Middle frontal gyrus (tissue), 1 donor: ENCODE data around the gene CCR8.
"Not testable (repeated sequence)": the region's sequence is repeated elsewhere in the genome, so short reads cannot be mapped to it uniquely, and the experiment has no call there.

ENCODE experiments used
- DNase-seq: peaks from one replicate; pipeline ENCODE4 v3.0.0-alpha.2; 2015; ENCODE audit warnings: low spot score; ENCODE audit errors: extremely low spot score

CCR8 gene

DNA sequence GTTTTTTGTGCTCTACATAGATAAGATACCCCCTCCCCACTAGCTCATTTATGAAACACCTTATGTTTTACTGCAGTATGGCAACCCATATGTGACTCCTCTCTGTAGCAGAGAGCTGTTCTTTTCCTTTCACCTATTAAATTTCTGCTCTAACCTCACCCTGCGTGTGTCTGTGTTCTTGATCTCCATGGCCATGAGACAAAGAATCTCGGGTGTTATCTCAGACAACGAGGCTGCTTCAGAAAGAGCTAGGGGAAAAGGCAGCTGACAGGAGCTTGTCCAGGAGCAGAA lies 18.0 kb downstream of the CCR8 start:
- no peak for DNase-seq

DNA sequence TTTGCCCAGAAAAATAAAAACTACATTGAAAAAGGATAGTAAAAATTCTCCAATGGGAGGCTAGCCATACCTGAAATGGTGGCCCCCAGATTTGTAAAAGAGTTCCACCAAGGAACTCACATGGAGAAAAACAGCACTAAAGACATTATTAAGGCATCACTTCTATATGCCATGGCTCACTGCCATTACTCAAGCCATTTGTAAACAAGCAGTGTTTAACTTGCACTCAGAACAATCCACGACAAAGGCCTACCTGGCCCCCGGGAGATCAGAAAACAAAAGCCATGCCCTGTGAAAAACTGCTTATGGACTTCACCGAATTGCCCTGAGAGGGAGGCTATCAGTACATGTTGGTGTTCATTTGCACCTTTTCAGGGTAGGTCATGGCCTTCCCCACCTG lies 19.6 kb downstream of the CCR8 start:
- no peak for DNase-seq

DNA sequence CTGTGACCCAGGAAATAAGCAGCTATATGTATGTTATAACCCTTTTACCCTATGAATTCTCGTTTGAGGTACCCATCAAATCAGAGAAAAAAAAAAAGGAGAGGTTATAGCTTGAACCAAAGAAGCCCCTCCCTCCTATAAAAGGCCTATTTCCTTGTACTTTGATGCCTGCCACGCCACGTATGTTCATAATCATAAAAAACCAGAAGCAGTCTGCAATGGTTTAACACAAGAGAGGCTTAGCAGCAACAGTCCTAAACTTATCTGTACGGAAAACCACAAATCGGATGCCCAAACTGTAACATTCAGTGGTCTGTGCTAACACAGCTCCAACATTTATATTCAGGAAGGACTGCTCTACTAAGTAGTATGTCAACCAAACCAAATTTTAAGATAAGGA lies 21.2 kb downstream of the CCR8 start:
- DNase-seq: no peak

DNA sequence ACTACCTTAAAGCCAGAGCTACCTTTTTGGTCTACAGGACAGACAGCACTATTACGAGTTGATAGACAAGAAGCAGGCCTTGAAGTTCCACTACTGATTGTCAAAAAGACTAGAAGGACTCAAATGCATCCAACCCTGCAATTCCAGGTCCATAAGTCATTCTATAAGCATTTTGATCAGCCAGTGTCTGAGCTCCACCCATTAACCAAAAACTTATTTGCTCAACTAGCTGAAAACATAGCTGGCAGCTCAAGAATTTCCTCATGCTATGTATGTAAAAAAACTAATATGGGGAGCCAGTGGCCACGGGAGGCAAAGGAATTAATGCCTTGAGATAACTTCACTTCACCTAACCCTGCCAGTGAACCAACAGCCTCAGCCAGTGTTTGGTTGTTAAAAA lies 21.6 kb downstream of the CCR8 start:
- DNase-seq: not testable (repeated sequence)

DNA sequence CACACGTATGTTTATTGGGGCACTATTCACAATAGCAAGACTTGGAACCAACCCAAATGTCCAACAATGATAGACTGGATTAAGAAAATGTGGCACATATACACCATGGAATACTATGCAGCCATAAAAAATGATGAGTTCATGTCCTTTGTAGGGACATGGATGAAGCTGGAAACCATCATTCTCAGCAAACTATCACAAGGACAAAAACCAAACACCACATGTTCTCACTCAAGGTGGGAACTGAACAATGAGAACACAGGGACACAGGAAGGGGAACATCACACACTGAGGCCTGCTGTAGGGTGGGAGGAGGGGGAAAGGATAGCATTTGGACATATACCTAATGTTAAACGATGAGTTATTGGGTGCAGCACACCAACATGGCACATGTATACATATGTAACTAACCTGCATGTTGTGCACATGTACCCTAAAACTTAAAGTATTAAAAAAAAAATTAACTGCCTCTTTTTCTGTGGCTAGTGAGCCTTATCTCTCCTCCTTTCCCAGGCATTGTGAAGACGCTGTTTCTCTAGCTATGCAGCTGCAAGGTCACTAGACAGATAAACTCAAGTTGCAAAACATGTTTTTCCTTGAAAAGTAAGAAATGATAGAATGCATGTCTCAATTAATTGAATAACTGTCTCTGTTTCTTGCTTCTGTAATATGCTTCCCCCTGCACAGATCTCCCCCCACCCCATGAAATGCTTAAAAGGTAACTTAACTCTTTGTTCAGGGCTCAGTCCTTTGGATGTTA lies 23.8 kb downstream of the CCR8 start:
- DNase-seq: not testable (repeated sequence)

DNA sequence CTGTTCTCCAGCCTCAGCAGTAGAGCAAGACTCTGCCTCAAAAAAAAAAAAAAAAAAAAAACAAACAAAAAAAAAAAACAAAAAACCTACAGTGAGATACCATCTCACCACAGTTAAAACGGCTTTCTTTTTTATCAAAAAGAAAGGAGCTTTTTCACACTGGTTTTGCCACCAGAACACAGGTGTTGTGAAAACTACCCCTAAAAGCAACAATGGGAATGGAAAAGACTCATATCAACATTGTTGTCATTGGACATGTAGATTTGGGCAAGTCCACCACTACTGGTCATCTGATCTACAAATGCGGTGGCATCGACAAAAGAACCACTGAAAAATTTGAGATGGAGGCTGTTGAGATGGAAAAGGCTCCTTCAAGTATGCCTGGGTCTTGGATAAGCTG lies 28.8 kb downstream of the CCR8 start:
- DNase-seq: no peak

DNA sequence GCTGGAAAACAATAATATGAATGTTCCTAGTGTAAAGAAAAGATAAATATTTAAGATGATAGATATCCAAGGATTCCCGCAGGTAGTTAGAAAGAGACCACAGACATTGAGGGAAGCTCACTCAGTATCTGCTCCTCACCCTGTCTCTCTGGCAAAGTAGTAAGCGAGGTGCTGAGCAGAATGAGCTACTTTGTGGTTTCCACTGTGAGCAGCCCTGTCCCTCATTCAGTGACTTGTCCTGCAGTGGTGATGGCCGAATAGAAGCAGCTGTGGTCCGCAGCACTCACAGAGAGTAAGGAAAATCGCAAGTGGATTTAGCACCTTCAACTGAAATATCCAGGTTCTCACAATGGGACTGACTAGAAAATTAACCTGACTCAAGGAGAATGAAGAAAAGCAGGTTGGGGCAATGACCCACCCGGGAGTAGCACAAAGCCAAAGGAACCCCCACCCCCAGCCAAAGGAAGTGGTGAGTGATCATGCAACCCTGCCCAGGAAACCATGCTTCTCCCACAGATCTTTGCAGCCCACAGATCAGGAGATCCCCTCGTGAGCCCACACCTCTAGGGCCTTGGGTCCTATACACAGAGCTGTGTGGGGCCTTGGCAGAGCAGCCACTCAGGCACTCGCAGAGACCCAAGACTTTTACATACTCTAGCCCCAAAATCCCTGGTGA lies 31.9 kb downstream of the CCR8 start:
- no peak for DNase-seq

DNA sequence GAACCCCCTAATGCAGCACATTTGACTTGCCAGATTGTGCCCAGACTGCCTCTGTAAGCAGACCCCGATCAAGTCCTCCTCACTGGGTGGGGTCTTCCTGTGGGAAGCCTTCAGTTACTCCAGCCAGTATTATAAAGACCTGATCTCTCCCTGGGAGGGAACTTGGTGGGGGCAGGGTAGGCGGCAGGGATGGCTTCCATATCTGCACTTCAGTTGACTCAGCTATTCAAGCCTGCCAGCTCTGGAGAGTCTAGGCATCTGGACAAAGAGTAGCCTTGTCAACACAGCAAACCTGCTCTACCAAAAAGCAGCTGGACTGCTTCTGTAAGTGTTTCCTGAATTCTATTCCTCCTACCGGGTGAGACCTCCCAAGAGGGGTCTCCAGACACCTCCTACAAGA lies 32.7 kb downstream of the CCR8 start:
- DNase-seq: no peak

DNA sequence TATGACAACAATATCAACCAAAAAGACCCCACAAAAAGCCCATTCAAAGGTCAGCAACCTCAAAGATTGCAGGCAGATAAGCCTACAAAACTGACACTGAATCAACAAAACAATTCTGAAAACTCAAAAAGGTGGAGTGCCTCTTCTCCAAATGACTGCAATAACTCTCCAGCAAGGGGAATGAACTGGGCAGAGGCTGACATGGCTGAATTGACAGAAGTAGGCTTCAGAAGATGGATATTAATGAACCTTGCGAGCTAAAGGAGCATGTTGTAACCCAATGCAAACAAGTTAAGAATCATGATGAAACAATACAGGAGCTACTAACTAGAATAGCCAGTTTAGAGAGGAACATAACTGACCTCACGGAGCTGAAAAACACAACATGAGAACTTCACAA lies 33.3 kb downstream of the CCR8 start:
- DNase-seq: no peak

DNA sequence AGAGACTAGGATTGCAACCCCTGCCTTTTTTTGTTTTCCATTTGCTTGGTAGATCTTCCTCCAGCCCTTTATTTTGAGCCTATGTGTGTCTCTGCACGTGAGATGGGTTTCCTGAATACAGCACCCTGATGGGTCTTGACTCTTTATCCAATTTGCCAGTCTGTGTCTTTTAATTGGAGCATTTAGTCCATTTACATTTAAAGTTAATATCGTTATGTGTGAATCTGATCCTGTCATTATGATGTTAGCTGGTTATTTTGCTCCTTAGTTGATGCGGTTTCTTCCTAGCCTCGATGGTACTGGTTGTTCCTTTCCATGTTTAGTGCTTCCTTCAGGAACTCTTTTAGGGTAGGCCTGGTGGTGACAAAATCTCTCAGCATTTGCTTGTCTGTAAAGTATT lies 40.9 kb downstream of the CCR8 start:
- DNase-seq: not testable (repeated sequence)

DNA sequence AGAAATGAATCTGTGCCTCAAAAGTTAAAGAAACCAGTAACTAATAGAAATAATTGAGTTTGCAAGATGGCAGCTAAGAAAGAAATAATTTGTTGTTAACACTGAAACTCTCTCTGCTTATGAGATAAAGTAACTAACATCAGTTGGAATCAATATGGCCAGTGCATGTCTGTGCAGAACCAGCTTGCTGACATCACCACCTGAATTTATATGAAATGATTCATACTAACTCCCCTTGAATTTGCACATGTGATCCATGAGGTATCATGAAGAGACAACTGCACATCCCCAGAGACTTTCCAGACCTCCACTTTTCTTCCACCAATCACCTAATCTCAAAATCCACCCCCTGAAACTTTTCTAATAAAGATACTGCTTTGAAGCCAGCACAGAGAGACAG lies 43.3 kb downstream of the CCR8 start:
- no peak for DNase-seq

DNA sequence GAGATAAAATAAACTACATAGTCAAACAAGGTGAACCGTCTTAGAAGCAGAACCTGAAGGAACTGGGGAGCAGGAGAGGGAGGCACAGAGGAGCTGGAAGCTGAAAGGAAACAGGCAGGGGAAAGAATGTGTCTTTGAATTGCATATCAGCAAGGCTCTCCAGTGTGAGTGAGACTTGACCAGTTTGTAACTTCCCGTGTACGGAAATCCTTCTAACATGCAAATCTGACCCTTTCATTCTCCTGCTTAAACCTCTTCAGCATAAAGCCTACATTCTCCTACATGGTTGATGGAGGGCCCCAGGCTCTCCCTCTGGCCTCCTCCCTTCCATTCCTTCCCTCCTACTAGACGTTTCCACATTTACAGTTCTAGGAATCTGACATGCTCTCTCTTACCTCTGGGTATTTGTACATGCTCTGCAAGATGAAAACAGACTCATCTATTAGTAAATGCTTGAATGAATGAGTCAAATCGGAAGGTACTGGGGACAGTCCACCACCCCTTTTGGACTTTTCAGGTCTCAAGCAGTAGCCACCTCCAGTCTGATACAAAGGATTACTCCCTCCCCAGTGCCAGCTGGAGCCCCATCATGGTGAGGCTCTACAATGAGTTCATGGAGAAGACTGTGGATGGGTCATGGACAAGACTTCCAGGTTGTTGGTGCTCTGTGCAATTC lies 47.6 kb downstream of the CCR8 start:
- DNase-seq: no peak

DNA sequence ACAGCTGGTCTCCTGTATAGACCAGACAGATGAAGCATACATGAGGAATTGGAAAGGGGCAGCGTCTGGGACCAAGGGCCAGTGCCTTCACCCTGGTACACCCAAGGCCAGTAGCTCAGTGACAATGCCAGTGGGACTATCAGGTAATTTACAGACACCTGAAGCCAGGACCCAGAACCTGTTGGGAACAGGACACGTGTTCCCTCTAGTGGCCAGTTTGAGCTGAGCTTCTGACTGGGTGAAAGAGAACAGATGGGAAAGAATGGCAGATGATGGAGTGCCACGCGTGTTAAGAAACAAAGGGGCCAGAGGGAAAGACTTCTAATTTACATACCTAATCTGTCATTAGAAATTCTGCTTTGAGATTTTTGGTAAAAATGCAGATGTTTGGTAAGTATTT lies 48.6 kb downstream of the CCR8 start:
- no peak for DNase-seq

DNA sequence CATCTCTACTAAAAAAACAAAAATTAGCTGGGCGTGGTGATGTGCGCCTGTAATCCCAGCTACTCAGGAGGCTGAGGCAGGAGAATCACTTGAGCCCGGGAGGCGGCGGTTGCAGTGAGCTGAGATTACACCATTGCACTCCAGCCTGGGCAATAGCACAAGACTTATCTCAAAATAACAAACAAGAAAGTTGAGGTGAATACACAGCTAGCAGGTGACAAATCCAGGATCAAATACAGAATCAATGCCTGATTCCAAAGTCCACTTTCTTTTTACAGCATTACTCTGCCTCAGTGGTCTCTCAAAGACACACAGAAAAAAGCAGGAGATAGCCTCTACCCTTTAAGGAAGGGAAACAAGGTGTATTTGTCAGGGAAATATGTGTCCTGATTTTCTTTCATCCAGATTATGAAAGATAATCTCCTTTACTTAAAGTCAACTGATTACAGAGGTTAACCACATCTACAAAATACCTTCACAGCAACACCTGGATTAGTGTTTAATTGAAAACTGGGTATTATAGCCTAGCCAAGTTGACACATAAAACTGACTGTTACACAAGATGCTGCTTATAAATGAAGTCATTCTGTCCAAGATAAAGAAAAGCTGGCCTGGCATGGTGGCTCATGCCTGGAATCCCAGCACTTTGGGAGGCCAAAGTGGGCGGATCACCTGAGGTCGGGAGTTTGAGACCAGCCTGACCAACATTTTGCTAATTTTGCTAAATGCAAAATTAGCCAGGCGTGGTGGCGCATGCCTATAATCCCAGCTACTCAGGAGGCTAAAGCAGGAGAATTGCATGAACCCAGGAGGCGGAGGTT lies 49.7 kb downstream of the CCR8 start:
- no peak for DNase-seq

DNA sequence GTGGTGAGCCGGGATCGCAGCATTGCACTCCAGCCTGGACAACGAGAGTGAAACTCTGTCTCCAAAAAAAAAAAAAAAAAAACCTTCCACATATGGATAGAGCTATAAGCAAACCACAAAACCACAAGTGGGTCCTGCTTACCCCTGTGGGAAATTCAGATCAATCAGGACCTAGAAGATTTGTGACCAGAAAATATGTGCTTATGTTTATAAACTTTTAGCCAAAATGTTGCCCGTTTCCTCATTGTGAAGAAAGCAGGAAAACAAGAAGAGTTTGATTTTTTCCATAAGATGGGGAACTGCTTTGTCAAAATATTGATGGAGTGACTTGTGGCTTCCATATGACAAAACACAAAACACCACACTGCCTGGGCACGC lies 50.3 kb downstream of the CCR8 start:
- no peak for DNase-seq

DNA sequence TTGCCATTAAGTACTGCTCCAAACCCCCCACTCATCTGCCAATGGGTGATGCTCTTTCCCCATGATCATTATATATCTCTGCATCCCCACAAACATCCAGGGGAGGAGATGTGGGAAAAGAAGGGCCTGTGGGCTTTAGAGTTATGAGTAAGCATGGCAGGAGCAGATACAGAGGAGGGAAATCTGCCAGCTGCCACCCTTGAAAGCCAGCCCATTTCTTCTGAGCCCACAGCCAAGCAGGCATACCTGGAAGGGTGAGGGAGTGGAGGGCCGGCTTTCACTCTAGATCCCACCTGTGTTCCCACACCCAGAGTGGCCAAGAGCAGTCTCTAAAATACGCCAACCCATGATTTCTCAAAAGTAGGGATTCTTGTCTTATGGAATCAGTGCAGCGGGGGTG lies 51.9 kb downstream of the CCR8 start:
- no peak for DNase-seq
